Ovary (tissue), 9 donors: Measurements from ENCODE around the gene CHMP2B. TPM values are rescaled to one million over a fixed set of nuclear protein-coding genes. Genes with fewer than 3 reads are reported as not detected.

Source experiments
- DNase-seq, 5 donors: peaks; one replicate each; pipeline ENCODE4 v3.0.0-alpha.2; 2019 to 2020
- H3K27ac ChIP-seq, 2 donors: fragments of 200-600 bp; one replicate each; pipeline versions ENCODE4 v1.5.1 to v1.8.0; 2019 to 2022
- H3K27me3 ChIP-seq: fragments of 200-600 bp; one replicate; pipeline ENCODE4 v1.8.0; 2022
- H3K36me3 ChIP-seq: fragments of 200-600 bp; sonication (generic); one replicate; pipeline ENCODE4 v1.5.1; 2019
- H3K4me1 ChIP-seq: one replicate; pipeline ENCODE4 v1.8.1; 2013; ENCODE audit warnings: mild to moderate bottlenecking, moderate library complexity; ENCODE audit not compliant: insufficient read depth
- H3K4me3 ChIP-seq: fragments of 200-600 bp; sonication (generic); one replicate; pipeline ENCODE4 v1.5.1; 2017
- H3K9me3 ChIP-seq, 2 donors: fragments of 200-600 bp in 1 of 2; sonication (generic) in 1 of 2; one replicate each; pipeline versions ENCODE4 v1.5.1 to v1.8.1; 2013 to 2019; ENCODE audit warnings: mild to moderate bottlenecking in 1 of 2, moderate library complexity in 1 of 2
- CTCF ChIP-seq, 3 donors: fragments of 450-650 bp in 2 of 3; fragments of 200-600 bp in 1 of 3; IDR thresholded peaks; one replicate each; pipeline versions ENCODE4 v1.5.1 to v1.8.0; 2016 to 2022; ENCODE audit warnings: antibody characterized with exemption in 3 of 3, mild to moderate bottlenecking in 1 of 3
- EP300 ChIP-seq: sonication (generic); formaldehyde crosslinking; IDR thresholded peaks from one replicate; pipeline ENCODE4 v1.6.1; 2017; ENCODE audit warnings: antibody characterized with exemption
- POLR2A ChIP-seq: fragments of 450-650 bp; IDR thresholded peaks from one replicate; pipeline ENCODE4 v1.6.1; 2017; ENCODE audit warnings: antibody characterized with exemption, mild to moderate bottlenecking, moderate library complexity
- WGBS, 3 donors: extraction: QIAGEN DNeasy Blood & Tissue Kit in 1 of 3; methylation state at CpG; one replicate each; pipeline versions ENCODE4 v1.1.5 to v1.1.7; 2013 to 2017; 5-methylcytosine and 5-hydroxymethylcytosine counted together
- intact Hi-C, 4 donors: fragments of 100-400 bp; cut with DNase I; formaldehyde crosslinking; loops; one replicate each; pipeline versions ENCODE4 v1.11.0 to v1.15.1; 2022 to 2023
- polyA plus RNA-seq, 2 donors: library from polyadenylated mRNA; stranded (reverse); fragments of 200-250 nt in 1 of 2; fragments of 350-450 nt in 1 of 2; fragmentation: Illumina TruSeq in 1 of 2; extraction: RNeasy Lipid Tissue Mini Kit (QIAGEN cat#74804) in 1 of 2; gene quantifications; one replicate each; pipeline ENCODE4 v1.2.3, GENCODE V29; 2013 to 2014
- total RNA-seq, 7 donors: library from RNA; depleted of rRNA in 2 of 7; stranded (reverse); fragments of >200 nt in 2 of 7; fragmentation: NEBNext Ultra II Directional in 3 of 7; extraction: Animal tissue kit (Norgen Biotek cat#: 25700) in 3 of 7; gene quantifications; one replicate each; pipeline versions ENCODE4 v1.1.0 to v1.2.4, GENCODE V29; 2016 to 2023
- donor health status: DM: no; HTN: no; CAD: no; lungs with moderate emphysema.
- donor health status: DM: no; HTN: no; CAD: no.
- donor health status: Bipolar disorder and iron deficiency.
- donor health status: DM: yes; HTN: yes; CAD: no.
- donor health status: DM: no; HTN: no; CAD: no.
- donor health status: DM: yes; HTN: yes; CAD: no.

The CHMP2B gene
- total and polyA plus RNA-seq, 9 donors, result 26.2 to 45.3 (median 37.4) TPM

GRCh38 chr3:87267953-87268645 lies 41.0 kb downstream of the CHMP2B start:
- no peak overlapping the region for H3K4me3 ChIP-seq
- no peaks in the 10 kb centered on the region for H3K36me3 ChIP-seq
- intact Hi-C loops, result no loop called here
- no peaks in the 10 kb centered on the region for H3K9me3 ChIP-seq
- DNase-seq, result no peak
- H3K27me3 ChIP-seq, result no peaks in the 10 kb centered on the region
- no peaks in the 10 kb centered on the region for H3K4me1 ChIP-seq
- TF ChIP-seq POLR2A (no peak), EP300 (no peak), CTCF (IDR thresholded peaks at IDR 0.05) (no peak)
- no peak overlapping the region for H3K27ac ChIP-seq
- WGBS, 3 donors, result 59 to 67% (median 59%) methylated on average over 8 of the region's 8 CpGs

GRCh38 chr3:87268646-87269211 lies 41.6 kb downstream of the CHMP2B start:
- no peaks in the 10 kb centered on the region for H3K27me3 ChIP-seq
- H3K27ac ChIP-seq, result no peak overlapping the region
- H3K4me3 ChIP-seq, result no peak overlapping the region
- TF ChIP-seq EP300 (no peak), CTCF (IDR thresholded peaks at IDR 0.05) (no peak), POLR2A (no peak)
- no peaks in the 10 kb centered on the region for H3K36me3 ChIP-seq
- H3K9me3 ChIP-seq, result no peaks in the 10 kb centered on the region
- no peaks in the 10 kb centered on the region for H3K4me1 ChIP-seq
- intact Hi-C loops, result no loop called here
- no peak for DNase-seq
- WGBS, 3 donors, result 46 to 60% (median 58%) methylated on average over 4 of the region's 4 CpGs

GRCh38 chr3:87269723-87270122 lies 42.6 kb downstream of the CHMP2B start:
- Histone ChIP-seq H3K4me3 (no peak overlapping the region), H3K4me1 (no peaks in the 10 kb centered on the region), H3K27ac (no peak overlapping the region), H3K36me3 (no peaks in the 10 kb centered on the region), H3K27me3 (no peaks in the 10 kb centered on the region), H3K9me3 (no peaks in the 10 kb centered on the region)
- DNase-seq, result no peak
- no peak for TF ChIP-seq CTCF (IDR thresholded peaks at IDR 0.05)
- TF ChIP-seq POLR2A, result no peak
- no peak for TF ChIP-seq EP300
- intact Hi-C loops, result no loop called here

GRCh38 chr3:87270908-87271700 lies 44.0 kb downstream of the CHMP2B start:
- H3K27ac ChIP-seq, result no peak overlapping the region
- intact Hi-C loops, result no loop called here
- H3K4me3 ChIP-seq, result no peak overlapping the region
- TF ChIP-seq CTCF (IDR thresholded peaks at IDR 0.05) (no peak), EP300 (no peak), POLR2A (no peak)
- no peak for DNase-seq
- no peaks in the 10 kb centered on the region for H3K4me1 ChIP-seq
- WGBS, 3 donors, result 69 to 79% (median 70%) methylated on average over 4 of the region's 4 CpGs
- no peaks in the 10 kb centered on the region for H3K27me3 ChIP-seq
- no peaks in the 10 kb centered on the region for H3K9me3 ChIP-seq
- no peaks in the 10 kb centered on the region for H3K36me3 ChIP-seq
